AG09319 (cell line): ENCODE measurements around the gene SLC38A10.
"Not testable (repeated sequence)": the region's sequence is repeated elsewhere in the genome, so short reads cannot be mapped to it uniquely, and the experiment has no call there.

Experiments
- DNase-seq: peaks from one replicate; pipeline ENCODE4 v3.0.0-alpha.2; 2010; ENCODE audit warnings: low read depth; ENCODE audit errors: extremely low read depth
- CTCF ChIP-seq: IDR thresholded peaks from 2 replicates; pipeline ENCODE4 v1.5.1; 2011; ENCODE audit warnings: low read depth, mild to moderate bottlenecking, inconsistent platforms, low read length, moderate library complexity

Gene SLC38A10

GRCh38 chr17:81230043-81230820 is 64.9 kb downstream of the SLC38A10 start:
- no peak for DNase-seq
- peak; percentile 14 for TF ChIP-seq CTCF

- no peak for TF ChIP-seq CTCF
- DNase-seq = no peak
Observed at GRCh38 chr17:81229666-81229920, 65.5 kb downstream of the SLC38A10 start.

- TF ChIP-seq CTCF = no peak
- no peak for DNase-seq
Observed at GRCh38 chr17:81228834-81229665, 66.1 kb downstream of the SLC38A10 start.

GRCh38 chr17:81228420-81228819 is 66.7 kb downstream of the SLC38A10 start:
- no peak for TF ChIP-seq CTCF
- DNase-seq = no peak

- not testable (repeated sequence) for DNase-seq
Observed at GRCh38 chr17:81227630-81228029, 67.5 kb downstream of the SLC38A10 start.

- DNase-seq = no peak
- TF ChIP-seq CTCF = no peak
Observed at GRCh38 chr17:81223762-81224130, 71.4 kb downstream of the SLC38A10 start.

GRCh38 chr17:81222906-81223761 is 72.0 kb downstream of the SLC38A10 start, which contains the start of gene CEP131:
Gene CEP131 (minus strand): TSS chr17:81222965. CDS start chr17:81220056, 2,909 bp downstream.
- no peak for TF ChIP-seq CTCF
- peak; percentile 96 for DNase-seq
